Loucy (cell line): ENCODE results near the gene MICU1.

Source experiments
- H2AFZ ChIP-seq: fragments of 200-600 bp; sonication (generic); 2 replicates; pipeline ENCODE4 v1.6.0; 2016; ENCODE audit warnings: antibody characterized with exemption, mild to moderate bottlenecking, low read length, moderate library complexity
- H3F3A ChIP-seq: fragments of 200-600 bp; 2 replicates; pipeline ENCODE4 v1.6.0; 2016; ENCODE audit warnings: antibody characterized with exemption, low read depth, mild to moderate bottlenecking
- H3K27me3 ChIP-seq: fragments of 200-600 bp; sonication (generic); 2 replicates; pipeline ENCODE4 v1.6.1; 2014; ENCODE audit warnings: low read length, mild to moderate bottlenecking; ENCODE audit not compliant: insufficient read depth, poor library complexity, severe bottlenecking
- H3K36me3 ChIP-seq: fragments of 200-600 bp; sonication (generic); 2 replicates; pipeline ENCODE4 v1.6.1; 2016; ENCODE audit warnings: low read length; ENCODE audit not compliant: insufficient read depth
- H3K4me1 ChIP-seq: fragments of 200-600 bp; sonication (generic); 2 replicates; pipeline ENCODE4 v1.5.1; 2014; ENCODE audit warnings: low read length, mild to moderate bottlenecking; ENCODE audit not compliant: insufficient read depth, poor library complexity, severe bottlenecking
- H3K4me2 ChIP-seq: fragments of 200-600 bp; sonication (generic); 2 replicates; pipeline ENCODE4 v1.6.0; 2014; ENCODE audit warnings: antibody characterized with exemption, low read length, low read depth, mild to moderate bottlenecking; ENCODE audit not compliant: poor library complexity, severe bottlenecking
- H3K4me3 ChIP-seq: fragments of 200-600 bp; sonication (generic); 2 replicates; pipeline ENCODE4 v1.5.1; 2014; ENCODE audit warnings: low read length, mild to moderate bottlenecking, mixed read lengths; ENCODE audit not compliant: poor library complexity, severe bottlenecking
- H3K79me2 ChIP-seq: fragments of 200-600 bp; sonication (generic); 2 replicates; pipeline ENCODE4 v1.6.1; 2014; ENCODE audit warnings: low read length; ENCODE audit not compliant: insufficient read depth
- H3K9ac ChIP-seq: fragments of 200-600 bp; sonication (generic); 2 replicates; pipeline ENCODE4 v1.6.0; 2014; ENCODE audit warnings: mild to moderate bottlenecking, low read depth, low read length, moderate library complexity; ENCODE audit not compliant: poor library complexity, severe bottlenecking
- H3K9me2 ChIP-seq: fragments of 200-600 bp; sonication (generic); replicated peaks from 2 replicates; pipeline ENCODE4 v1.6.1; 2016; ENCODE audit warnings: low read depth, low read length, mixed read lengths
- H3K9me3 ChIP-seq: fragments of 200-600 bp; sonication (generic); 2 replicates; pipeline ENCODE4 v1.6.1; 2014; ENCODE audit warnings: mild to moderate bottlenecking, antibody characterized with exemption, low read length, low read depth; ENCODE audit not compliant: insufficient read depth
- H4K20me1 ChIP-seq: fragments of 200-600 bp; sonication (generic); 2 replicates; pipeline ENCODE4 v1.6.0; 2014; ENCODE audit warnings: antibody characterized with exemption, low read length, mild to moderate bottlenecking; ENCODE audit not compliant: insufficient read depth, poor library complexity, severe bottlenecking
- CTCF ChIP-seq: fragments of 200-600 bp; sonication (generic); conservative IDR thresholded peaks from 2 replicates; pipeline ENCODE4 v1.5.1; 2014; ENCODE audit warnings: mild to moderate bottlenecking, antibody characterized with exemption, low read length
- EZH2phosphoT487 ChIP-seq: fragments of 200-600 bp; IDR thresholded peaks from 2 replicates; pipeline ENCODE4 v1.6.1; 2018; ENCODE audit warnings: antibody characterized with exemption, mild to moderate bottlenecking, moderate library complexity, borderline replicate concordance

MICU1 gene

GRCh38 chr10:72484521-72484920 is 141.4 kb downstream of the MICU1 start:
- Histone ChIP-seq H3K9ac (no peak overlapping the region), H3K4me3 (no peak overlapping the region), H2AFZ (no peak overlapping the region), H3K9me3 (no peaks in the 10 kb centered on the region), H3K79me2 (no peaks in the 10 kb centered on the region), H3K4me1 (peaks cover 3% of the 10 kb centered on the region), H3K36me3 (no peaks in the 10 kb centered on the region), H3F3A (no peaks in the 10 kb centered on the region), H3K4me2 (no peak overlapping the region), H3K27me3 (no peaks in the 10 kb centered on the region), H3K9me2 (no peaks in the 10 kb centered on the region), H4K20me1 (no peaks in the 10 kb centered on the region)
- TF ChIP-seq EZH2phosphoT487 (no peak), CTCF (no peak)

- no peak overlapping the region for H3K4me3 ChIP-seq
- H3K9ac ChIP-seq, result no peak overlapping the region
- H3K36me3 ChIP-seq, result no peaks in the 10 kb centered on the region
- H3F3A ChIP-seq, result no peaks in the 10 kb centered on the region
- no peaks in the 10 kb centered on the region for H3K79me2 ChIP-seq
- H3K4me1 ChIP-seq, result peaks cover 3% of the 10 kb centered on the region
- no peaks in the 10 kb centered on the region for H3K9me3 ChIP-seq
- H4K20me1 ChIP-seq, result no peaks in the 10 kb centered on the region
- TF ChIP-seq EZH2phosphoT487, result no peak
- no peak for TF ChIP-seq CTCF
- H2AFZ ChIP-seq, result no peak overlapping the region
- no peak overlapping the region for H3K4me2 ChIP-seq
- no peaks in the 10 kb centered on the region for H3K9me2 ChIP-seq
- H3K27me3 ChIP-seq, result no peaks in the 10 kb centered on the region
These were observed 142.4 kb downstream of the MICU1 start for GRCh38 chr10:72483471-72483870.

- no peak overlapping the region for H3K4me3 ChIP-seq
- H3F3A ChIP-seq, result no peaks in the 10 kb centered on the region
- no peak overlapping the region for H2AFZ ChIP-seq
- H3K9ac ChIP-seq, result no peak overlapping the region
- no peaks in the 10 kb centered on the region for H4K20me1 ChIP-seq
- H3K9me3 ChIP-seq, result no peaks in the 10 kb centered on the region
- H3K36me3 ChIP-seq, result peaks cover 7% of the 10 kb centered on the region; the same call in 1 of the 2 replicates
- H3K27me3 ChIP-seq, result no peaks in the 10 kb centered on the region
- TF ChIP-seq CTCF (no peak), EZH2phosphoT487 (no peak)
- H3K9me2 ChIP-seq, result no peaks in the 10 kb centered on the region
- H3K79me2 ChIP-seq, result no peaks in the 10 kb centered on the region
- peaks cover 3% of the 10 kb centered on the region for H3K4me1 ChIP-seq
- no peak overlapping the region for H3K4me2 ChIP-seq
These were observed 145.0 kb downstream of the MICU1 start for GRCh38 chr10:72480861-72481260.
